A673 (cell line): ENCODE measurements around the gene OMP. TPM values are rescaled to one million over a fixed set of nuclear protein-coding genes. Genes with fewer than 3 reads are reported as not detected.

Source experiments
- Bru-seq: library from RNA; stranded (reverse); fragments of 400-500 nt; gene quantifications from one replicate; lab custom pipeline; 2021; lab: Mats Ljungman, UMichigan
- BruChase-seq, 2 experiments: library from RNA; stranded (reverse); fragments of 400-500 nt; gene quantifications; one replicate each; lab custom pipeline; 2021; lab: Mats Ljungman, UMichigan
- BruUV-seq: library from RNA; stranded (reverse); fragments of 400-500 nt; replicated peaks from 2 replicates; lab custom pipeline; 2021; lab: Mats Ljungman, UMichigan
- CTCF ChIA-PET: fragments of 300-600 bp; sonication (Branson Sonifier 250); formaldehyde crosslinking; loops from one replicate; lab custom pipeline; 2022; ENCODE audit warnings: antibody characterized with exemption; lab: Charles Lee
- POLR2A ChIA-PET: fragments of 300-600 bp; sonication (Branson Sonifier 250); formaldehyde crosslinking; loops from one replicate; lab custom pipeline; 2022; ENCODE audit warnings: antibody characterized with exemption; ENCODE audit not compliant: low non-redundant PET; lab: Charles Lee
- DNase-seq: peaks from one replicate; pipeline ENCODE4 v3.0.0-alpha.2; 2015; ENCODE audit warnings: low spot score
- H3K27ac ChIP-seq: fragments of 200-600 bp; sonication (generic); 2 replicates; pipeline ENCODE4 v1.5.1; 2016; ENCODE audit warnings: mixed run types, low read depth, mild to moderate bottlenecking, mixed read lengths, antibody characterized with exemption, low read length; ENCODE audit not compliant: poor library complexity, severe bottlenecking
- H3K27me3 ChIP-seq: fragments of 200-600 bp; sonication (generic); replicated peaks from 2 replicates; pipeline ENCODE4 v1.6.1; 2017; ENCODE audit warnings: mixed run types, low read depth, mild to moderate bottlenecking, mixed read lengths, antibody characterized with exemption, low read length; ENCODE audit not compliant: insufficient read depth, poor library complexity
- H3K36me3 ChIP-seq: fragments of 200-600 bp; sonication (generic); 2 replicates; pipeline ENCODE4 v1.6.1; 2016; ENCODE audit warnings: mixed run types, mild to moderate bottlenecking, mixed read lengths, antibody characterized with exemption, low read length; ENCODE audit not compliant: insufficient read depth, poor library complexity, severe bottlenecking
- H3K4me1 ChIP-seq: fragments of 200-600 bp; sonication (generic); 2 replicates; pipeline ENCODE4 v1.6.1; 2017; ENCODE audit warnings: mixed run types, mild to moderate bottlenecking, mixed read lengths, antibody characterized with exemption, low read length; ENCODE audit not compliant: insufficient read depth, poor library complexity, severe bottlenecking
- H3K4me3 ChIP-seq: fragments of 200-600 bp; sonication (generic); 2 replicates; pipeline ENCODE4 v1.5.1; 2016; ENCODE audit warnings: low read depth, mixed run types, mild to moderate bottlenecking, mixed read lengths, low read length; ENCODE audit not compliant: poor library complexity, severe bottlenecking
- H3K9me3 ChIP-seq: fragments of 200-600 bp; sonication (generic); 2 replicates; pipeline ENCODE4 v1.6.1; 2016; ENCODE audit warnings: mixed run types, low read depth, mild to moderate bottlenecking, mixed read lengths, antibody characterized with exemption, low read length; ENCODE audit not compliant: poor library complexity, severe bottlenecking
- EZH2 ChIP-seq: fragments of 200-600 bp; sonication (generic); IDR thresholded peaks from 2 replicates; pipeline ENCODE4 v1.6.1; 2017; ENCODE audit warnings: borderline replicate concordance, low read depth, mild to moderate bottlenecking, mixed read lengths, antibody characterized with exemption, low read length; ENCODE audit not compliant: poor library complexity, severe bottlenecking
- intact Hi-C: fragments of 100-400 bp; cut with micrococcal nuclease; formaldehyde crosslinking; loops from one replicate; pipeline ENCODE4 v1.10.0; 2022; ENCODE audit not compliant: unreplicated experiment
- long read RNA-seq: library from polyadenylated mRNA; stranded (forward); transcript quantifications from one replicate; pipeline ENCODE4 v2.0.0, GENCODE V29; 2022
- total RNA-seq: library from RNA; stranded (reverse); gene quantifications from 2 replicates; pipeline ENCODE4 v1.2.3, GENCODE V29; 2021
- TF ChIP-seq, protein P1 (sequence below): fragments of 300-800, 200-600 bp; sonication (generic); conservative IDR thresholded peaks from 2 replicates; pipeline ENCODE4 v1.5.1; 2017; ENCODE audit warnings: low read depth, mild to moderate bottlenecking, antibody characterized with exemption, low read length, moderate library complexity, mixed read lengths

Gene OMP, protein sequence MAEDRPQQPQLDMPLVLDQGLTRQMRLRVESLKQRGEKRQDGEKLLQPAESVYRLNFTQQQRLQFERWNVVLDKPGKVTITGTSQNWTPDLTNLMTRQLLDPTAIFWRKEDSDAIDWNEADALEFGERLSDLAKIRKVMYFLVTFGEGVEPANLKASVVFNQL
- total RNA-seq (not detected in 2 replicates), Bru-seq, nascent RNA (percentile 25 among the genes with signal in this experiment), BruChase-seq, experiment 1, labeled RNA remaining after a 2-hour chase (percentile 21 among the genes with signal in this experiment), BruChase-seq, experiment 2, labeled RNA remaining after a 6-hour chase (not detected)
- long read RNA-seq = 0 reads

DNA sequence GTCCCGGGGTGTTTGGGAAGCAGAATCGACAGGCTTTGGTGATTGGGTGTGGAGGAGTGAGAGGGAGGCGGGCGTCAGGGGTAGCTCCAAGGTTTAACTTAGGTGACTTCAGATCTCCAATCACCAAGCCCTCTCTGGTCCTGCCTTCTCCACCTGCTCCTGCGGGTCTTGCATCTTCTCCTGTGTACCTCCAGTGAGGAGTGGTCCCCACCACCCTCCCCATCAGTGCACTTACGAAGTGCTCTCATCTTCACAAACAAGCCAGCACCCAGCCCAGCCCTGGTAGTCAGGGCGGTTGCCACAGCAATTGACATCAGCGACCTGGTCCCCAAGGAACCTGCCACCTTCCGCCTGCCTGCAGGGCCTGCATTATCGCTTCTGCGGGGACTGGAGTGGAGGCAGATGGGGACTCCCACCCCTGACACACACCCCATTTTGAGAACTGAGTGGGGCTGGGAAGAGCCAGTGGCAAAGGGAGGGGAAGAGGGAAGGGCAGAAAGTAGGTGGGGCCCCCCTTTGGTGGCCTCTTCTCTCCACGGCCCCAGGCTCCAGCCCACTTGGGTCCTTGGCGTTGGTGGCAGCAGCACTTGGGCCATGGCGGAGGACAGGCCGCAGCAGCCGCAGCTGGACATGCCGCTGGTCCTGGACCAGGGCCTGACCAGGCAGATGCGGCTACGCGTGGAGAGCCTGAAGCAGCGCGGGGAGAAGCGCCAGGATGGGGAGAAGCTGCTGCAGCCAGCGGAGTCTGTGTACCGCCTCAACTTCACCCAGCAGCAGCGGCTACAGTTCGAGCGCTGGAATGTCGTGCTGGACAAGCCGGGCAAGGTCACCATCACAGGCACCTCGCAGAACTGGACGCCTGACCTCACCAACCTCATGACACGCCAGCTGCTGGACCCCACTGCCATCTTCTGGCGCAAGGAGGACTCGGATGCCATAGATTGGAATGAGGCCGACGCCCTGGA lies at the start of gene OMP:
OMP (plus strand) TSS at position 595 of the 965 bp plus-strand sequence; CDS start at position 595, 0 bp downstream.
- H3K4me3 ChIP-seq = no peak within 1 kb of the TSS
- POLR2A ChIA-PET = no interaction called here
- intact Hi-C loops = no loop called here
- CTCF ChIA-PET = interaction anchor here (0.6 to 1.5 kb wide), 2 partner anchors 11 to 55 kb away, joined by 4 read pairs; no protein-coding TSS in a partner anchor
- TF ChIP-seq, protein P1, sequence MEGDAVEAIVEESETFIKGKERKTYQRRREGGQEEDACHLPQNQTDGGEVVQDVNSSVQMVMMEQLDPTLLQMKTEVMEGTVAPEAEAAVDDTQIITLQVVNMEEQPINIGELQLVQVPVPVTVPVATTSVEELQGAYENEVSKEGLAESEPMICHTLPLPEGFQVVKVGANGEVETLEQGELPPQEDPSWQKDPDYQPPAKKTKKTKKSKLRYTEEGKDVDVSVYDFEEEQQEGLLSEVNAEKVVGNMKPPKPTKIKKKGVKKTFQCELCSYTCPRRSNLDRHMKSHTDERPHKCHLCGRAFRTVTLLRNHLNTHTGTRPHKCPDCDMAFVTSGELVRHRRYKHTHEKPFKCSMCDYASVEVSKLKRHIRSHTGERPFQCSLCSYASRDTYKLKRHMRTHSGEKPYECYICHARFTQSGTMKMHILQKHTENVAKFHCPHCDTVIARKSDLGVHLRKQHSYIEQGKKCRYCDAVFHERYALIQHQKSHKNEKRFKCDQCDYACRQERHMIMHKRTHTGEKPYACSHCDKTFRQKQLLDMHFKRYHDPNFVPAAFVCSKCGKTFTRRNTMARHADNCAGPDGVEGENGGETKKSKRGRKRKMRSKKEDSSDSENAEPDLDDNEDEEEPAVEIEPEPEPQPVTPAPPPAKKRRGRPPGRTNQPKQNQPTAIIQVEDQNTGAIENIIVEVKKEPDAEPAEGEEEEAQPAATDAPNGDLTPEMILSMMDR = no peak
- TF ChIP-seq EZH2 = no peak
- BruUV-seq = no TSS peak
- no peaks in the 10 kb centered on the region for H3K36me3 ChIP-seq
- DNase-seq = no peak
- H3K27me3 ChIP-seq = no peaks in the 10 kb centered on the region
- no peak within 1 kb of the TSS for H3K27ac ChIP-seq
- H3K4me1 ChIP-seq = no peaks in the 10 kb centered on the region
- no peaks in the 10 kb centered on the region for H3K9me3 ChIP-seq

DNA sequence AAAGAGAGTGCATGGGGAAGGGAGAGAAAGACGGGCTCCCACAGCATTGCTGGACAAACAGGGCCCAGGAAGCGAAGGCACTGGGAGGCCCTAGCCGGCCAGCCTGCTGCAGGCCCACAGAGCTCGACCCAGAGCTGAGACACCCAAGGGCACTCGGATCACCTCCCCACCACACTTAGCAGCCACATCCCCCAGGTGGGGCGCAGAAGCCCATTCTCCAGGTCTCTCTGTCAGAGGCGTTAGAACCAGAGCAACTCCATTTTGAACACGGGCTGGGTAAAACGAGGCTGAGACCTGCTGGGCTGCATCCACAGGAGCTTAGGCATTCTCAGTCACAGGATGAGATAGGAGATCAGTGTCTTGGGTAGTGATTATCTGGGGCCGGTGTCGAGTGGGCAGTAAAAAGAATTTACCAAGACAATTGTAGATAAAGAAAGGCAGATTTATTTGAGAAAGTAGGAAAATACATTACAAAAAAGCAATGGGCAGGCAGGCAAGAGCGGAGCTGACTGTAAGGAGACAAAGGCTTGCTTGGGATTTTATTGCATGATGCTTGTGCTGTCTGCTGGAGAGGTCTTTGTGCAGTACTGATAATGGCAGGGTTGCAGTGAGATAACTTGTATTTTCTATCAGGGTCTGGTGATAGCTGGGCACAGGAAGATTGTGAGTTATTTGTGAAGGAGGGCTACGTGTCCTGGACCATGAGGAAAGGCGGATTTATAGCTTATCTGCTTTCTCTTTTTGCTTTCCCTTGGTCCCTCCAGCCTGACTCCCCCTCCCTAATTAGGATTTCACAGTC lies 49.2 kb upstream of the OMP start:
- H3K27ac ChIP-seq = no peak overlapping the region
- POLR2A ChIA-PET = interaction anchor here (0.7 kb wide), 1 partner anchor 14 kb away, joined by 4 read pairs; the partner anchor contains the start of gene CAPN5
- H3K36me3 ChIP-seq = no peaks in the 10 kb centered on the region
- CTCF ChIA-PET = no interaction called here
- intact Hi-C loops = no loop called here
- BruUV-seq = no TSS peak
- no peaks in the 10 kb centered on the region for H3K4me1 ChIP-seq
- peaks cover 9% of the 10 kb centered on the region for H3K9me3 ChIP-seq
- TF ChIP-seq EZH2 = no peak
- TF ChIP-seq, protein P1 = no peak
- no peak for DNase-seq
- H3K4me3 ChIP-seq = no peak overlapping the region
- no peaks in the 10 kb centered on the region for H3K27me3 ChIP-seq

DNA sequence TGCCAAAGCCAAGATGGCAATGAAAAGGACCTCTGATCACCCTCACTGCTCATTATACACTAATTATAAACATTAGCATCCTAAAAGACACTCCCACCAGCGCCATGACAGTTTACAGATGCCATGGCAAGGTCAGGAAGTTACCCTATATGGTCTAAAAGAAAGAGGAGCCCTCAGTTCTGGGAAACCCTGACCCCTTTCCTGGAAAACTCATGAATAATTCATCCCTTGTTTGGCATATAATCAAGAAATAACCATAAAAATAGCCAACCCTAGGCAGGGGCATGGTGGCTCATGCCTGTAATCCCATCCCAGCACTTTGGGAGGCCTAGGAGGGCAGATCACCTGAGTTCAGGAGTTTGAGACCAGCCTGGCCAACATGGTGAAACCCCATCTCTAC lies 48.6 kb upstream of the OMP start:
- no peak overlapping the region for H3K4me3 ChIP-seq
- intact Hi-C loops = no loop called here
- CTCF ChIA-PET = no interaction called here

More for the DNA sequence above, 48.6 kb upstream of the OMP start:
- Histone ChIP-seq H3K36me3 (no peaks in the 10 kb centered on the region), H3K27ac (no peak overlapping the region), H3K4me1 (no peaks in the 10 kb centered on the region), H3K9me3 (peaks cover 9% of the 10 kb centered on the region), H3K27me3 (no peaks in the 10 kb centered on the region)
- TF ChIP-seq, protein P1 = no peak
- TF ChIP-seq EZH2 = no peak
- DNase-seq = no peak
- POLR2A ChIA-PET = interaction anchor here (0.7 kb wide), 1 partner anchor 13 kb away, joined by 4 read pairs; the partner anchor contains the start of gene CAPN5
- no TSS peak for BruUV-seq
